Right kidney (tissue), 1 donor: ENCODE data around the gene ZBTB16.

ENCODE experiments used
- DNase-seq: peaks from one replicate; pipeline ENCODE4 v3.0.0-alpha.2; 2016

Gene ZBTB16

GRCh38 chr11:114152785-114153184, 93.3 kb downstream of the ZBTB16 start:
- DNase-seq = no peak

GRCh38 chr11:114153224-114153623, 93.7 kb downstream of the ZBTB16 start:
- DNase-seq = no peak

GRCh38 chr11:114154271-114155047, 94.9 kb downstream of the ZBTB16 start:
- no peak for DNase-seq

GRCh38 chr11:114155116-114155515, 95.6 kb downstream of the ZBTB16 start:
- DNase-seq = no peak

GRCh38 chr11:114156131-114156581, 96.6 kb downstream of the ZBTB16 start:
- DNase-seq = no peak

GRCh38 chr11:114156782-114157181, 97.3 kb downstream of the ZBTB16 start:
- DNase-seq = no peak

- DNase-seq = no peak
Observed at GRCh38 chr11:114157476-114158050, 98.1 kb downstream of the ZBTB16 start.

- no peak for DNase-seq
Observed at GRCh38 chr11:114158421-114158820, 98.9 kb downstream of the ZBTB16 start.

GRCh38 chr11:114158886-114159285, 99.4 kb downstream of the ZBTB16 start:
- DNase-seq = no peak

- no peak for DNase-seq
Observed at GRCh38 chr11:114159320-114159719, 99.8 kb downstream of the ZBTB16 start.

- peak; percentile 85 for DNase-seq
Observed at GRCh38 chr11:114159802-114160632, 100.5 kb downstream of the ZBTB16 start.

GRCh38 chr11:114160894-114161293, 101.4 kb downstream of the ZBTB16 start:
- DNase-seq = peak; percentile 44

- DNase-seq = no peak
Observed at GRCh38 chr11:114161486-114162250, 102.2 kb downstream of the ZBTB16 start.

- peak; percentile 80 for DNase-seq
Observed at GRCh38 chr11:114162719-114163123, 103.2 kb downstream of the ZBTB16 start.

- no peak for DNase-seq
Observed at GRCh38 chr11:114163229-114163631, 103.7 kb downstream of the ZBTB16 start.

- no peak for DNase-seq
Observed at GRCh38 chr11:114163830-114164401, 104.4 kb downstream of the ZBTB16 start.

- no peak for DNase-seq
Observed at GRCh38 chr11:114164546-114164945, 105.0 kb downstream of the ZBTB16 start.

GRCh38 chr11:114165326-114166230, 106.1 kb downstream of the ZBTB16 start:
- DNase-seq = no peak

- no peak for DNase-seq
Observed at GRCh38 chr11:114166362-114166761, 106.9 kb downstream of the ZBTB16 start.

- peak; percentile 28 for DNase-seq
Observed at GRCh38 chr11:114166897-114167323, 107.4 kb downstream of the ZBTB16 start.

GRCh38 chr11:114167355-114167754, 107.8 kb downstream of the ZBTB16 start:
- DNase-seq = no peak
